HG02840 (cell line): ENCODE results near the gene SP3.

Experiments
- ATAC-seq: cut with Tn5 transposase; IDR thresholded peaks from one replicate; pipeline ENCODE4 v1.9.1; 2021; ENCODE audit warnings: mild to moderate bottlenecking, moderate library complexity, moderate number of reproducible peaks; ENCODE audit not compliant: unreplicated experiment, low FRiP score

Gene SP3

GRCh38 chr2:173865971-173866873 is 99.0 kb downstream of the SP3 start:
- no peak for ATAC-seq

GRCh38 chr2:173862612-173863217 is 102.5 kb downstream of the SP3 start:
- ATAC-seq, result no peak

GRCh38 chr2:173860566-173860965 is 104.6 kb downstream of the SP3 start:
- ATAC-seq, result no peak

- no peak for ATAC-seq
Measured at GRCh38 chr2:173860082-173860481, 105.1 kb downstream of the SP3 start.

GRCh38 chr2:173858291-173858731 is 106.9 kb downstream of the SP3 start:
- no peak for ATAC-seq
